Ammon's horn (tissue), 1 donor: ENCODE measurements around the gene EGFL6.
"Not testable (repeated sequence)": the region's sequence is repeated elsewhere in the genome, so short reads cannot be mapped to it uniquely, and the experiment has no call there.

Experiments used
- DNase-seq: peaks from one replicate; pipeline ENCODE4 v3.0.0-alpha.2; 2016; ENCODE audit warnings: low spot score

EGFL6 gene

GRCh38 chrX:13652850-13653693, 83.7 kb downstream of the EGFL6 start, which contains the start of gene TCEANC:
Gene TCEANC, plus strand, starts transcription at chrX:13653141. Its CDS starts 9,368 bp downstream, at chrX:13662509.
- peak; percentile 93 for DNase-seq

GRCh38 chrX:13654116-13654515, 84.7 kb downstream of the EGFL6 start:
- DNase-seq = no peak

- no peak for DNase-seq
Observed at GRCh38 chrX:13655674-13656073, 86.3 kb downstream of the EGFL6 start.

- no peak for DNase-seq
Observed at GRCh38 chrX:13658602-13659001, 89.2 kb downstream of the EGFL6 start.

- no peak for DNase-seq
Observed at GRCh38 chrX:13659063-13659462, 89.7 kb downstream of the EGFL6 start.

- DNase-seq = no peak
Observed at GRCh38 chrX:13661735-13662288, 92.4 kb downstream of the EGFL6 start.

GRCh38 chrX:13662355-13662791, 93.0 kb downstream of the EGFL6 start:
- DNase-seq = no peak

GRCh38 chrX:13664020-13664419, 94.6 kb downstream of the EGFL6 start:
- no peak for DNase-seq

- peak; percentile 77 for DNase-seq
Observed at GRCh38 chrX:13666836-13667235, 97.4 kb downstream of the EGFL6 start.

- DNase-seq = no peak
Observed at GRCh38 chrX:13667919-13668318, 98.5 kb downstream of the EGFL6 start.

GRCh38 chrX:13669246-13669737, 99.9 kb downstream of the EGFL6 start:
- no peak for DNase-seq

GRCh38 chrX:13669755-13670154, 100.4 kb downstream of the EGFL6 start:
- DNase-seq = not testable (repeated sequence)

- no peak for DNase-seq
Observed at GRCh38 chrX:13670197-13670596, 100.8 kb downstream of the EGFL6 start.

GRCh38 chrX:13673016-13673415, 103.6 kb downstream of the EGFL6 start:
- no peak for DNase-seq

GRCh38 chrX:13676885-13677284, 107.5 kb downstream of the EGFL6 start:
- DNase-seq = no peak

- DNase-seq = not testable (repeated sequence)
Observed at GRCh38 chrX:13679700-13680099, 110.3 kb downstream of the EGFL6 start.

- no peak for DNase-seq
Observed at GRCh38 chrX:13681595-13681994, 112.2 kb downstream of the EGFL6 start.
